HL-60 (cell line): Measurements from ENCODE around the gene CDH22.

Experiments
- DNase-seq, 2 experiments: peaks; one replicate each; pipeline ENCODE4 v3.0.0-alpha.2; 2010 to 2020; ENCODE audit warnings: low read depth in 1 of 2, low spot score in 1 of 2
- H3K27ac ChIP-seq: fragments of 250-450 bp; sonication (Bioruptor Pico); replicated peaks from 2 replicates; pipeline ENCODE4 v1.5.1; 2020; ENCODE audit warnings: mild to moderate bottlenecking, moderate library complexity
- H3K27me3 ChIP-seq: fragments of 250-450 bp; sonication (Bioruptor Pico); 2 replicates; pipeline ENCODE4 v1.5.1; 2021; ENCODE audit warnings: mild to moderate bottlenecking, moderate library complexity; ENCODE audit not compliant: insufficient read depth, poor library complexity, severe bottlenecking
- H3K4me3 ChIP-seq: replicated peaks from 2 replicates; pipeline ENCODE4 v1.5.1; 2011; ENCODE audit warnings: mild to moderate bottlenecking, control low read depth, low read length; ENCODE audit not compliant: insufficient read depth
- GABPA ChIP-seq: IDR thresholded peaks from 2 replicates; pipeline ENCODE4 v1.6.1; 2012; ENCODE audit warnings: low read depth
- POLR2AphosphoS5 ChIP-seq: IDR thresholded peaks from 2 replicates; pipeline ENCODE4 v1.6.1; 2012; ENCODE audit warnings: low read depth
- SPI1 ChIP-seq: IDR thresholded peaks from 2 replicates; pipeline ENCODE4 v1.6.1; 2012; ENCODE audit warnings: low read depth, mild to moderate bottlenecking, borderline replicate concordance
- TF ChIP-seq, protein P1 (sequence below): IDR thresholded peaks from one replicate; pipeline ENCODE4 v1.5.1; 2011; ENCODE audit warnings: low read length, control low read depth, inconsistent platforms; ENCODE audit not compliant: insufficient read depth
- TF ChIP-seq, protein P2 (sequence below): IDR thresholded peaks from 2 replicates; pipeline ENCODE4 v1.6.1; 2012; ENCODE audit warnings: low read depth; ENCODE audit not compliant: insufficient replicate concordance

The CDH22 gene

DNA sequence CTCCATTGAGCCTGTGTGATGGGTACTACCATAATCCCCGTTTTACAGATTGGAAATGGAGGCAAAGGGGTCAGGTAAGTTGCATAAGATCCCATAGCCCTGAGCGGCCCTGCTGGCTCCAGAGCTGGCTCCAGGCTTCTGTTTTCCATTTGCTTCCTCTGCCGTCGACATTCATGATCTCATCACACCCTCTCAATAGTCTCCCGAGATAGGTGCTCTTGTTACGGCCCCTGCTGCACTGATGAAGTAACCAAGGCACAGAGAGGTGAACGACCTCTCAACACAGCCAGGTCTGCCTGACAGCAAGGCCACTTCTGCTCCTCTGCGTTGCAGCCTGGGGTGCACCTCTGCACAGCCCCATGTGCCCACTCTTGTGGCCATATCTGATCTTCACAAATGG is 16.9 kb downstream of the CDH22 start:
- no peak for DNase-seq
- Histone ChIP-seq H3K4me3 (no peak overlapping the region), H3K27me3 (peaks cover 2% of the 10 kb centered on the region), H3K27ac (no peak overlapping the region)
- no peak for TF ChIP-seq SPI1
- TF ChIP-seq POLR2AphosphoS5: no peak
- TF ChIP-seq, protein P1, sequence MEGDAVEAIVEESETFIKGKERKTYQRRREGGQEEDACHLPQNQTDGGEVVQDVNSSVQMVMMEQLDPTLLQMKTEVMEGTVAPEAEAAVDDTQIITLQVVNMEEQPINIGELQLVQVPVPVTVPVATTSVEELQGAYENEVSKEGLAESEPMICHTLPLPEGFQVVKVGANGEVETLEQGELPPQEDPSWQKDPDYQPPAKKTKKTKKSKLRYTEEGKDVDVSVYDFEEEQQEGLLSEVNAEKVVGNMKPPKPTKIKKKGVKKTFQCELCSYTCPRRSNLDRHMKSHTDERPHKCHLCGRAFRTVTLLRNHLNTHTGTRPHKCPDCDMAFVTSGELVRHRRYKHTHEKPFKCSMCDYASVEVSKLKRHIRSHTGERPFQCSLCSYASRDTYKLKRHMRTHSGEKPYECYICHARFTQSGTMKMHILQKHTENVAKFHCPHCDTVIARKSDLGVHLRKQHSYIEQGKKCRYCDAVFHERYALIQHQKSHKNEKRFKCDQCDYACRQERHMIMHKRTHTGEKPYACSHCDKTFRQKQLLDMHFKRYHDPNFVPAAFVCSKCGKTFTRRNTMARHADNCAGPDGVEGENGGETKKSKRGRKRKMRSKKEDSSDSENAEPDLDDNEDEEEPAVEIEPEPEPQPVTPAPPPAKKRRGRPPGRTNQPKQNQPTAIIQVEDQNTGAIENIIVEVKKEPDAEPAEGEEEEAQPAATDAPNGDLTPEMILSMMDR: no peak
- TF ChIP-seq, protein P2, sequence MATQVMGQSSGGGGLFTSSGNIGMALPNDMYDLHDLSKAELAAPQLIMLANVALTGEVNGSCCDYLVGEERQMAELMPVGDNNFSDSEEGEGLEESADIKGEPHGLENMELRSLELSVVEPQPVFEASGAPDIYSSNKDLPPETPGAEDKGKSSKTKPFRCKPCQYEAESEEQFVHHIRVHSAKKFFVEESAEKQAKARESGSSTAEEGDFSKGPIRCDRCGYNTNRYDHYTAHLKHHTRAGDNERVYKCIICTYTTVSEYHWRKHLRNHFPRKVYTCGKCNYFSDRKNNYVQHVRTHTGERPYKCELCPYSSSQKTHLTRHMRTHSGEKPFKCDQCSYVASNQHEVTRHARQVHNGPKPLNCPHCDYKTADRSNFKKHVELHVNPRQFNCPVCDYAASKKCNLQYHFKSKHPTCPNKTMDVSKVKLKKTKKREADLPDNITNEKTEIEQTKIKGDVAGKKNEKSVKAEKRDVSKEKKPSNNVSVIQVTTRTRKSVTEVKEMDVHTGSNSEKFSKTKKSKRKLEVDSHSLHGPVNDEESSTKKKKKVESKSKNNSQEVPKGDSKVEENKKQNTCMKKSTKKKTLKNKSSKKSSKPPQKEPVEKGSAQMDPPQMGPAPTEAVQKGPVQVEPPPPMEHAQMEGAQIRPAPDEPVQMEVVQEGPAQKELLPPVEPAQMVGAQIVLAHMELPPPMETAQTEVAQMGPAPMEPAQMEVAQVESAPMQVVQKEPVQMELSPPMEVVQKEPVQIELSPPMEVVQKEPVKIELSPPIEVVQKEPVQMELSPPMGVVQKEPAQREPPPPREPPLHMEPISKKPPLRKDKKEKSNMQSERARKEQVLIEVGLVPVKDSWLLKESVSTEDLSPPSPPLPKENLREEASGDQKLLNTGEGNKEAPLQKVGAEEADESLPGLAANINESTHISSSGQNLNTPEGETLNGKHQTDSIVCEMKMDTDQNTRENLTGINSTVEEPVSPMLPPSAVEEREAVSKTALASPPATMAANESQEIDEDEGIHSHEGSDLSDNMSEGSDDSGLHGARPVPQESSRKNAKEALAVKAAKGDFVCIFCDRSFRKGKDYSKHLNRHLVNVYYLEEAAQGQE: no peak
- TF ChIP-seq GABPA: no peak

DNA sequence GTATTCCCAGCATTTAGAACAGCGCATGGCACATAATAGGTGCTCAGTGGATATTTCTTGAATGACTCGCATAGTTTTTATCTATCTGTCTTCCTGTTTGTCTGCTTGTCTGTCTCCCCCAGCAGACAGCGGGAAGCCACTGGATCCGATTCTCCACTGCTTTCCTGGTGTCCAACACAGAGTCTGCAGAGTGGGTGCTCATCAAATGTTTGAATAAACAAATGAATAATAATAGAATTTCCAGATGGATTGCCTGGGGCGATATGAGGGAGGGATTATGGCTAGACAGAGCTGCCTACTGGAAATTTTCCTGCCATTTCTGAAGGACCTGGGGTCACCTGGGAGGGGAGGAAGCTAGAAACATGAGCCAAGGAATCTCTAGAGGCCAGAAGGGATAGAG is 18.9 kb downstream of the CDH22 start:
- TF ChIP-seq, protein P1: no peak
- TF ChIP-seq, protein P2: no peak
- TF ChIP-seq SPI1 (no peak), POLR2AphosphoS5 (no peak), GABPA (no peak)
- no peak for DNase-seq
- H3K4me3 ChIP-seq: no peak overlapping the region
- H3K27me3 ChIP-seq: peaks cover 2% of the 10 kb centered on the region
- H3K27ac ChIP-seq: no peak overlapping the region

DNA sequence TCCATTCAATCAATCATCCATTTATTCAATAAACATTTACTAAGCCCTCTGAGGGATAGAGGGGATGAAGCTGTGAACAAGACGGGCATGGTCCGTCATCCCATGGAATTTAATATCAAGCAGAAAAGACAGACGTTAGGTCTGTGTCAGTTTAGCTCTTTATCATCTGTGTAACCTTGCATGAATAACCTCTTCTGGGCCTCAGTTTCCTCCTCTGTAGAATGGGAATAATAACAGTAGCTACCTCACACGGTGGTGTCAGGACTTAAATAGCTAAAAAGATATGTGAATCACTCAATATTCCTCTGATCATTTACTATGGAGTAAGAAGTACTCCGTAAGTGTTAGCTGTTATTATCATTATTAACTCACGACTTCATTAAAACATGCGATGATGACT is 21.3 kb downstream of the CDH22 start:
- DNase-seq: no peak
- Histone ChIP-seq H3K27me3 (no peaks in the 10 kb centered on the region), H3K4me3 (no peak overlapping the region), H3K27ac (no peak overlapping the region)
- TF ChIP-seq POLR2AphosphoS5 (no peak), SPI1 (no peak), GABPA (no peak)
- TF ChIP-seq, protein P2: no peak
- TF ChIP-seq, protein P1: no peak
